Activated CD8-positive, alpha-beta memory T cell treated with anti-CD3 and anti-CD28 coated beads, Interleukin-2, amount 50 U/mL, for 1 hour (primary cell): ENCODE measurements around the gene ZNF569.
"Not testable (repeated sequence)": the region's sequence is repeated elsewhere in the genome, so short reads cannot be mapped to it uniquely, and the experiment has no call there.

Source experiments
- DNase-seq: peaks from one replicate; pipeline ENCODE4 v3.0.0-alpha.2; 2020; ENCODE audit errors: extremely low read depth

The ZNF569 gene

GRCh38 chr19:37466798-37467607 is at the start of gene ZNF569:
Gene ZNF569 (minus strand): TSS chr19:37467444. CDS start chr19:37444921, 22,523 bp downstream.
- DNase-seq: peak; percentile 77

- no peak for DNase-seq
These were observed 46.2 kb upstream of the ZNF569 start for GRCh38 chr19:37513397-37513796.

GRCh38 chr19:37511821-37512220 is 44.6 kb upstream of the ZNF569 start:
- DNase-seq: no peak

DNA sequence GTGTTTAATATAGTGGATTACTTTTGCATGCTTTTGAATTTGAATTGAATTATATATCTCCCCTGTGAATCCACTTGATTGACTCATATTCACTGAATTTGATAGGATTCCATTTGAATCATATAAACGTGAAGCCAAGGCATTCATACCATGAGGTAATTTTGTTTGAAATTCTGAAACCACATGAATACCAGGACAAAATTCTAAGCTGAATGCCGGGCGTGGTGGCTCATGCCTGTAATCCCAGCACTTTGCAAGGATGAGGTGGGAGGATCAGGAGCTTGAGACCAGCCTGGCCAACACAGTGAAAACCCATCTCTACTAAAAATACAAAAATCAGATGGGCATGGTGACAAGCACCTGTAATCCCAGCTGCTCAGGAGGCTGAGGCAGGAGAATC is 43.9 kb upstream of the ZNF569 start:
- DNase-seq: no peak

GRCh38 chr19:37507167-37507464 is 39.9 kb upstream of the ZNF569 start:
- no peak for DNase-seq

GRCh38 chr19:37506387-37507166 is 39.3 kb upstream of the ZNF569 start, which contains the start of gene ZNF793:
Gene ZNF793 (plus strand): TSS chr19:37506939. CDS start chr19:37523440, 16,501 bp downstream.
- peak; percentile 72 for DNase-seq

DNA sequence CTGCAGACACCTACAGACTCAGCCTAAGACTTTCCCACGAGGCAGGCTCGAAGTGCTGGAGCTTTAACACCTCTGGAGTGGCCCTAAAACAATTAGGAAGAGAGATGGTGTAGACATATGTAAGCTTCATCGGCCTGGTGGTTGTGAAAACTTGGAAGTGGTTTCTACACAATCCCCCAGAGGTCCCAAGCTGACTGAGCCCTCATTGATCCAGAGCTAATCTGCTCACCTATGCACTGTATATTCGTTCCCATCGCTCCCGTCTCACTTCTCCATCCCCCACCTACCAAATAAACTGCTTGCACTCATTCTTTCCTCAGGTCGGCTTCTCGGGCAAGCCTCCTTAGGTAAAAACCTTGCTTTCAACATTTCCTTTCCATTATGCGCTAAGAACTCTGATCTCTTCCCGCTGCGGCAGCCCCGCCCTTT is 38.7 kb upstream of the ZNF569 start:
- DNase-seq: no peak

- no peak for DNase-seq
These were observed 25.0 kb upstream of the ZNF569 start for GRCh38 chr19:37492213-37492612.

DNA sequence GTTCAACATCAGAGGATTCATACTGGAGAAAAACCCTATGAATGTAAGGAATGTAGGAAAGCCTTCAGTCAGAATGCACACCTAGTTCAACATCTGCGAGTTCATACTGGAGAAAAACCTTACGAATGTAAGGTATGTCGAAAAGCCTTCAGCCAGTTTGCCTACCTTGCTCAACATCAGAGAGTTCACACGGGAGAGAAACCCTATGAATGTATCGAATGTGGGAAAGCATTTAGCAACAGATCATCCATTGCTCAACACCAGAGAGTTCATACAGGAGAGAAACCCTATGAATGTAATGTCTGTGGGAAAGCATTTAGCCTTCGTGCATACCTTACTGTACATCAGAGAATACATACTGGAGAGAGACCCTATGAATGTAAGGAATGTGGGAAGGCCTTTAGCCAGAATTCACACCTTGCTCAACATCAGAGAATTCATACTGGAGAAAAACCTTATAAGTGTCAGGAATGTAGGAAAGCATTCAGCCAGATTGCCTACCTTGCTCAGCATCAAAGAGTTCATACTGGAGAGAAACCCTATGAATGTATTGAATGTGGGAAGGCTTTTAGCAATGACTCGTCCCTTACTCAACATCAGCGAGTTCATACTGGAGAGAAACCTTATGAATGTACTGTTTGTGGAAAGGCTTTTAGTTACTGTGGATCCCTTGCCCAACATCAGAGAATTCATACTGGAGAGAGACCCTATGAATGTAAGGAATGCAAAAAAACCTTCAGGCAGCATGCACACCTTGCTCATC is 17.3 kb upstream of the ZNF569 start:
- no peak for DNase-seq

DNA sequence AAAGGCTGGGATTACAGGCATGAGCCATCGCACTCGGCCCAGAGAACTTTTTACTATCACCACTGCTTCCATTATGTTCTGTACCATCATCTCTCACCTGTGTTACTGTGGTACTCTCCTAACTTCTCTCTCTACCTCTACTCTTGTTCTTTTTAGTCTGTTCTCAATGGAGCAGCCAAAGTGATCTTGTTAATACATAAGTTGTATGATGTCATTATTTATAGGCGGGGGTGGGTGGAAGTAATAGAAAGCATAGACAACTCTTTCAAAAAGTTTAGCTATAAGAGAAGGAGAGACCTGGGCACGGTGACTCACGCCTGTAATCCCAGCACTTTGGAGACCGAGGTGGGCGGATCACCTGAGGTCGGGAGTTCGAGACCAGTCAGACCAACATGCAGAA is 4.9 kb upstream of the ZNF569 start:
- DNase-seq: no peak

GRCh38 chr19:37470216-37470615 is 3.0 kb upstream of the ZNF569 start:
- DNase-seq: no peak

GRCh38 chr19:37468961-37469777 is 1.9 kb upstream of the ZNF569 start, which contains the start of gene ZNF570:
Gene ZNF570 (plus strand): TSS chr19:37469356. CDS start chr19:37470355, 999 bp downstream.
- DNase-seq: peak; percentile 62

DNA sequence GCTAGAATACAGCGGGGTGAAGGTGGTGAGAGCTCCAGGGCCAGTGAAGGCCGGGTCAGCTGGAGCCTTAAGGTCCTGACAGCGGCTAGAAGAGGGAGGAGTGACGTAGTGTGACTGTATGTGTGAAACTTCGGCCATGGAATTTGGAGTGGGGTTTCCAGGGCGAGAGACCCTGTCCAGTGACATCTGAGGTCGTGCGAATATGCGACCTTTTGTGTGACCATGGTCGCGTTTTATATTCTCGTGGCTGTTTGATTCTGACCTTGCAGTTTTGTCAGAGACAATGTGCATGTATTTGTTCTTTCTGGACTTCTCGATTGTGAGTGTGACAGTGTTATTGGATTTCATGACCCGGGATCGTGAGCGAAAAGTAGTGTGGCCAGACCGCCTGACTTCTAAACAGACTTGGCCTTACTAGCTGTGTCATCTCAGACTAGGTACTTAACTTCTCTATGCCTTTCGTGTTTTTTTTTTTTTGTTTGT is 405 bp upstream of the ZNF569 start:
- no peak for DNase-seq

DNA sequence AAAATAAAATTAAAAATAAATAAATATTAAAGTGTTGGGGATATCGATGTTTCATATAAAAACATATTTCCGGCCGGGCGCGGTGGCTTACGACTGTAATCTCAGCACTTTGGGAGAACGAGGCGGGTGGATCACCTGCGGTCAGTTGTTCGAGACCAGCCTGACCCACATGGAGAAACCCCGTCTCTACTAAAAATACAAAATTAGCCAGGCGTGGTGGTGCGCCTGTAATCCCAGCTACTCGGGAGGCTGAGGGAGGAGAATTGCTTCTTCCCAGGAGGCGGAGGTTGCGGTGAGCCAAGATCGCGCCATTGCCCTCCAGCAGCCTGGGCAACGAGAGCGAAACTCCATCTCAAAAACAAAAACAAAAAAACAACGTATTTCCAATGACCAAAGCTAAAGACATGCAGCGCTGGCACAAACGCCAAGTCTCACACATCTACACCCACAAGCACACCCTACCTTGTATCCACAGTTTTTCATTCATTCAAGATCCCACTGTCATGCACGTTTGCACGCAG is 907 bp downstream of the ZNF569 start:
- no peak for DNase-seq

GRCh38 chr19:37452500-37453245 is 14.6 kb downstream of the ZNF569 start:
- no peak for DNase-seq

GRCh38 chr19:37413313-37414084 is 53.7 kb downstream of the ZNF569 start:
- no peak for DNase-seq

DNA sequence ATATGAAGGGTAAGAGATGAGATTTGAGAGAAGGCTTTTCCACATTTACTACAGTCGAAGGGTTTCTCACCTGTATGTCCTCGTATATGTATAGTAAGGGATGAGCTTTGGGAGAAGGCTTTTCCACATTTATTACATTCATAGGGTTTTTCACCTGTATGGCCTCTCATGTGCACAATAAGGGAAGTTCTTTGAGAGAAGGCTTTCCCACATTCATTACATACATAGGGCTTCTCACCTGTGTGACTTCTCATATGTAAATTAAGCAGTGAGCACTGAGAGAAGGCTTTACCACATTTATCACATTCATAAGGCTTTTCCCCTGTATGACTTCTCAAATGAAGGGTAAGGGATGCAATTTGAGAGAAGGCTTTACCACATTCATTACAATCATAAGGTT is 54.5 kb downstream of the ZNF569 start:
- no peak for DNase-seq

DNA sequence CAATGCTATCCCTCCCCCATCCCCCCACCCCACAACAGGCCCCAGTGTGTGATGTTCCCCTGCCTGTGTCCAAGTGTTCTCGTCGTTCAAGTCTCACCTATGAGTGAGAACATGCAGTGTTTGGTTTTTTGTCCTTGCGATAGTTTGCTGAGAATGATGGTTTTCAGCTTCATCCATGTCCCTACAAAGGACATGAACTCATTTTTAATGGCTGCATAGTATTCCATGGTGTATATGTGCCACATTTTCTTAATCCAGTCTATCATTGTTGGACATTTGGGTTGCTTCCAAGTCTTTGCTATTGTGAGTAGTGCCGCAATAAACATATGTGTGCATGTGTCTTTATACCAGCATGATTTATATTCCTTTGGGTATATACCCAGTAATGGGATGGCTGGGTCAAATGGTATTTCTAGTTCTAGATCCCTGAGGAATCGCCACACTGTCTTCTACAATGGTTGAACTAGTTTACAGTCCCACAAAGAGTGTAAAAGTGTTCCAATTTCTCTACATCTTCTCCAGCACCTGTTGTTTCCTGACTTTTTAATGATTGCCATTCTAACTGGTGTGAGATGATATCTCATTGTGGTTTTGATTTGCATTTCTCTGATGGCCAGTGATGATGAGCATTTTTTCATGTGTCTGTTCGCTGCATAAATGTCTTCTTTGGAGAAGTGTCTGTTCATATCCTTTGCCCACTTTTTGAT is 61.0 kb downstream of the ZNF569 start:
- not testable (repeated sequence) for DNase-seq

- no peak for DNase-seq
These were observed 63.8 kb downstream of the ZNF569 start for GRCh38 chr19:37403403-37403802.
